ENCODE data around the gene MRPL43. TPM values are rescaled to one million over a fixed set of nuclear protein-coding genes. Genes with fewer than 3 reads are reported as not detected.

Gene MRPL43
- total RNA-seq, 1 donor from 2014 or later = 24.5 TPM

DNA sequence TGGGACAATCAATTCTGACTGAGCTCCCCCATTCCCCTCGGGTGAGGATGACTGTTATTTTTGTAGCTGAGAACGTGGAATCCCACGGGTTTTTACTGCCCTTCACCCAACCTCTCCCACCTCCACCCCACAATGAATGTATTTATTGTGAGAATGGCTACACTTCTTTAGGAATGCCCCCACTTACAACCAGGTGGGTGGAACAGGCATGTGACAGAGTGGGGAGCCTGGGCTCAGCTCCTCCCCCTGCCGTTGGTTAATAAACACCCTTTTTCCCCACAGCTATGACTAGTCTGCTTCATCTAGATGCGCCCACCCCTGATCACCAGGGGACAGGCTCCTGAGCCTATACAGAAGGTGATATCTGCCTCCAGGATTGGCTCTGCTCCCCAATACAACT is 2.0 kb downstream of the MRPL43 start:
- H3K4me2 ChIP-seq = no peak overlapping the region
- H3K36me3 ChIP-seq = no peaks in the 10 kb centered on the region
- peaks cover 5% of the 10 kb centered on the region for H3F3A ChIP-seq (ENCODE audit: low read depth)
- DNase-seq (ENCODE audit: low spot score) = no peak
- TF ChIP-seq, protein P1, sequence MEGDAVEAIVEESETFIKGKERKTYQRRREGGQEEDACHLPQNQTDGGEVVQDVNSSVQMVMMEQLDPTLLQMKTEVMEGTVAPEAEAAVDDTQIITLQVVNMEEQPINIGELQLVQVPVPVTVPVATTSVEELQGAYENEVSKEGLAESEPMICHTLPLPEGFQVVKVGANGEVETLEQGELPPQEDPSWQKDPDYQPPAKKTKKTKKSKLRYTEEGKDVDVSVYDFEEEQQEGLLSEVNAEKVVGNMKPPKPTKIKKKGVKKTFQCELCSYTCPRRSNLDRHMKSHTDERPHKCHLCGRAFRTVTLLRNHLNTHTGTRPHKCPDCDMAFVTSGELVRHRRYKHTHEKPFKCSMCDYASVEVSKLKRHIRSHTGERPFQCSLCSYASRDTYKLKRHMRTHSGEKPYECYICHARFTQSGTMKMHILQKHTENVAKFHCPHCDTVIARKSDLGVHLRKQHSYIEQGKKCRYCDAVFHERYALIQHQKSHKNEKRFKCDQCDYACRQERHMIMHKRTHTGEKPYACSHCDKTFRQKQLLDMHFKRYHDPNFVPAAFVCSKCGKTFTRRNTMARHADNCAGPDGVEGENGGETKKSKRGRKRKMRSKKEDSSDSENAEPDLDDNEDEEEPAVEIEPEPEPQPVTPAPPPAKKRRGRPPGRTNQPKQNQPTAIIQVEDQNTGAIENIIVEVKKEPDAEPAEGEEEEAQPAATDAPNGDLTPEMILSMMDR (IDR thresholded peaks at IDR 0.05) = no peak
- TF ChIP-seq EZH2 (IDR thresholded peaks at IDR 0.05) (no peak), EZH2phosphoT487 (IDR thresholded peaks at IDR 0.05) (no peak)
- H3K4me3 ChIP-seq = no peak overlapping the region
- no peak overlapping the region for H3K27ac ChIP-seq
- Mint-ChIP-seq H3K9me3 (no peaks in the 10 kb centered on the region), H3K4me1 (peaks cover 14% of the 10 kb centered on the region), H3K27ac (no peak overlapping the region), H3K4me3 (peak overlapping the region; percentile 98), H3K27me3 (ENCODE audit: insufficient read depth, low read depth) (peaks cover 10% of the 10 kb centered on the region), H3K36me3 (peaks cover 18% of the 10 kb centered on the region)
- H3K79me2 ChIP-seq (ENCODE audit: low read depth) = peaks cover 48% of the 10 kb centered on the region
- H3K27me3 ChIP-seq = no peaks in the 10 kb centered on the region
- H2AFZ ChIP-seq (replicated peaks) = no peak overlapping the region
- H3K9ac ChIP-seq = no peak overlapping the region
- no peaks in the 10 kb centered on the region for H3K9me3 ChIP-seq (ENCODE audit: low read depth)
- H3K4me1 ChIP-seq = peaks cover 14% of the 10 kb centered on the region
- H4K20me1 ChIP-seq (ENCODE audit: low read depth) = peaks cover 16% of the 10 kb centered on the region

DNA sequence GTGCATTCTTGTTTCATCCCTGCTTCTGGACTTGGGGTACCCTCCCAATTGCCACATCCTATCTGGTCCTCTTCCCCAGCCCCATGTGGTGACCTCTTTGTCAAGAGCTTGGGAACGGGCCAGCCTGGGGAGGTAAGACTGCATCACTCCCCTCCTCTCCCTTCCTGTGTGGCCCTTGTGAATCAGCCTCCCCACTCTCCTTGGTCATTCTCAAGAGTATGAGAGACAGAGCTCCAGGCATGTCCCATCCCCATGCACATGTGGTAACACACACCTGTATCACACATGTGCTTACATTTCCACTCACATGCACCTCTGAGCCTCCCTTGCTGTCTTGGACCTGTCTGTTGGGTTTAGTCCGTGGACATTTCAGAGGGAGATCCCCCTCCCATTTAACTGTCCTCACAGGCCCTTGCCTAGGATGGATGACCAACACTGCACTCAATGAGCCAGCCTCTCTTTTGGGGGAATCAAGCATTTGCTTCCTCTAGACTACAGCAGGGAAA is 2.6 kb downstream of the MRPL43 start:
- Histone ChIP-seq H3K4me1 (peaks cover 14% of the 10 kb centered on the region), H3K9me3 (ENCODE audit: low read depth) (no peaks in the 10 kb centered on the region), H3K27me3 (no peaks in the 10 kb centered on the region), H3K9ac (no peak overlapping the region), H3K4me2 (no peak overlapping the region), H3K36me3 (no peaks in the 10 kb centered on the region), H3K27ac (no peak overlapping the region), H4K20me1 (ENCODE audit: low read depth) (peaks cover 15% of the 10 kb centered on the region), H3K79me2 (ENCODE audit: low read depth) (peaks cover 42% of the 10 kb centered on the region), H3F3A (ENCODE audit: low read depth) (peaks cover 5% of the 10 kb centered on the region), H3K4me3 (no peak overlapping the region), H2AFZ (replicated peaks) (no peak overlapping the region)
- H3K27me3 Mint-ChIP-seq (ENCODE audit: insufficient read depth, low read depth) = peaks cover 12% of the 10 kb centered on the region
- peaks cover 14% of the 10 kb centered on the region for H3K4me1 Mint-ChIP-seq
- no peaks in the 10 kb centered on the region for H3K9me3 Mint-ChIP-seq
- TF ChIP-seq, protein P1 (IDR thresholded peaks at IDR 0.05) = no peak
- TF ChIP-seq EZH2 (IDR thresholded peaks at IDR 0.05) (no peak), EZH2phosphoT487 (IDR thresholded peaks at IDR 0.05) (no peak)
- no peak for DNase-seq (ENCODE audit: low spot score)
- H3K36me3 Mint-ChIP-seq = peaks cover 19% of the 10 kb centered on the region
- H3K4me3 Mint-ChIP-seq = peak overlapping the region; percentile 98
- peak overlapping the region; percentile 65 for H3K27ac Mint-ChIP-seq

DNA sequence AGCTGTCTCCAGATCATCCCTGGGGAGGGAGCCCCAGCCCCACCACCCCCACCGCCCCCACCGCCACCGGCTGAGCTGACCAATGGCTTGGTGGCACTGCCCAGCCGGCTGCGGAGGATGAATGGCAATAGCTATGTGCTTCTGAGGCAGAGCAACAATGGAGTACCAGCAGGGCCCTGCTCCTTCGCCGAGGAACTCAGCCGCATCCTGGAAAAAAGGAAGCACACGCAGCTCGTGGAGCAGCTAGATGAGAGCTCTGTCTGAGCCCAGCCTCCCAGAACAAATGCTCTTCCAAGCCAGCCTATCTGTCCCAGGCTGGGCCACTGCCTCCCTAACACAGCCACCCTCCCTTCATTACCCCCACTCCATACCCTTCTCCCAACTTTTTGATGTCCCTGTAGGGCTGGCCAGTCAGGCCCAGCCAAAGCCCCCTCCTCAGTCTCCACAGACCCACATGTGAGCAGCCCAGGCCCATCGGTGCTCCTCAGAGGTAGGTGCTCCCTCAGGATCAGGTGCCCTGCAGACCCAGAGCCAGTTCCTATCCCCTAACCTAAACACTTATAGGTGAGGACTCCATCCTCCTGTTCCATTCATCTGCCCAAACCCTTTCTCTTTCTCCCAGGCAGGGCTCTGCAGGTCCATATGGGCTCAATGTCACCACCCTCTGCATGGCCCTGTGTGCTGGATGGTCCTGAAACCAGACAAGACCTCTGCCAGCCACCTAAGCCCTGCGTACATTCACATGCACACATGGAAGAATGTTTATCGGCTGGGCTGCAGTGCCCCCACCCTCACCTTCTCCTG is 3.2 kb downstream of the MRPL43 start:
- peaks cover 14% of the 10 kb centered on the region for H3K4me1 ChIP-seq
- no peak overlapping the region for H2AFZ ChIP-seq (replicated peaks)
- Mint-ChIP-seq H3K27ac (no peak overlapping the region), H3K4me1 (peaks cover 14% of the 10 kb centered on the region), H3K36me3 (peaks cover 19% of the 10 kb centered on the region), H3K4me3 (no peak overlapping the region), H3K27me3 (ENCODE audit: insufficient read depth, low read depth) (peaks cover 12% of the 10 kb centered on the region), H3K9me3 (no peaks in the 10 kb centered on the region)
- H3K36me3 ChIP-seq = no peaks in the 10 kb centered on the region
- H3K79me2 ChIP-seq (ENCODE audit: low read depth) = peaks cover 35% of the 10 kb centered on the region
- no peak overlapping the region for H3K4me3 ChIP-seq
- no peak overlapping the region for H3K9ac ChIP-seq
- no peak overlapping the region for H3K4me2 ChIP-seq
- H3F3A ChIP-seq (ENCODE audit: low read depth) = peaks cover 5% of the 10 kb centered on the region
- H3K9me3 ChIP-seq (ENCODE audit: low read depth) = no peaks in the 10 kb centered on the region
- H3K27me3 ChIP-seq = no peaks in the 10 kb centered on the region
- H3K27ac ChIP-seq = no peak overlapping the region
- DNase-seq (ENCODE audit: low spot score) = no peak
- TF ChIP-seq, protein P1 (IDR thresholded peaks at IDR 0.05) = no peak
- TF ChIP-seq EZH2 (IDR thresholded peaks at IDR 0.05) (no peak), EZH2phosphoT487 (IDR thresholded peaks at IDR 0.05) (no peak)
- H4K20me1 ChIP-seq (ENCODE audit: low read depth) = peaks cover 9% of the 10 kb centered on the region

Data from neural progenitor cell (in vitro differentiated cells).